ENCODE measurements around the gene SURF6.
"Not testable (repeated sequence)": the region's sequence is repeated elsewhere in the genome, so short reads cannot be mapped to it uniquely, and the experiment has no call there.

Gene SURF6

DNA sequence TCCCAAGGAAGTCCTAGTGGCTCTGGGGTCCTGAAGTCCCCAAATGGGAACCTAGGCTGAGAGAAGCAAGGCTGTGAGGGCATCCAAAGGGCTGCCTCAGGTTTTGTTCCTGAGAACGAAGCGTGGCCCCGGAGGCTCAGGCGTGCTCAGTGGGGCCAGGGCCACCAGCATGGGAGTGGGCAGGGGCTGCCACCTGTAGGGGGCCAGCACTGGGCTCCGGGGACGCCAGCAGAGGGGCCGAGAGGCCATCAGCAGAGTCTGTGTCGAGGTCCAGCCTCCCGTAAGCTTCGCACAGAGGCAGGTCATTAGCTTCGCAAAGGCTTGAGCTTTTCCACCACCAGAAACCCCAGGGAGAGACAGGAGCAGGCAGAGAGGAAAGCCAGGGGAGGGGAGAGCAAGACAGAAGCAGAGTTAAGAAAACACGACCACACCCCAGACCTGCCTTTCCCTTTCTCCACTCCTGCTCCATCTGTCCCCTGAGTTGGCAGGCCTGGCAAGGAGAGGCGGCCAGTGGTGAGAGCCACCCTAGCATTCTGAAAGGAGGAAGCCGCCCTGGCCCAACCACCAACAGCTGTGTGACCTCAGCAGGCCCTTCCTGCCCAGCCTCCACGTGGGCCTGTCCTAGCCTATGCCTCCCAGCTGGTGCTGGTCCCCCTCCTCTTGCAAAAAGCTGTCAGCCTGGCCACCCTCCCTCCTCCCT is 5.5 kb upstream of the SURF6 start:
- no peak overlapping the region for H3K4me3 ChIP-seq (ENCODE audit: low read length)
- DNase-seq (ENCODE audit: low read depth), result no peak
- TF ChIP-seq, protein P1, sequence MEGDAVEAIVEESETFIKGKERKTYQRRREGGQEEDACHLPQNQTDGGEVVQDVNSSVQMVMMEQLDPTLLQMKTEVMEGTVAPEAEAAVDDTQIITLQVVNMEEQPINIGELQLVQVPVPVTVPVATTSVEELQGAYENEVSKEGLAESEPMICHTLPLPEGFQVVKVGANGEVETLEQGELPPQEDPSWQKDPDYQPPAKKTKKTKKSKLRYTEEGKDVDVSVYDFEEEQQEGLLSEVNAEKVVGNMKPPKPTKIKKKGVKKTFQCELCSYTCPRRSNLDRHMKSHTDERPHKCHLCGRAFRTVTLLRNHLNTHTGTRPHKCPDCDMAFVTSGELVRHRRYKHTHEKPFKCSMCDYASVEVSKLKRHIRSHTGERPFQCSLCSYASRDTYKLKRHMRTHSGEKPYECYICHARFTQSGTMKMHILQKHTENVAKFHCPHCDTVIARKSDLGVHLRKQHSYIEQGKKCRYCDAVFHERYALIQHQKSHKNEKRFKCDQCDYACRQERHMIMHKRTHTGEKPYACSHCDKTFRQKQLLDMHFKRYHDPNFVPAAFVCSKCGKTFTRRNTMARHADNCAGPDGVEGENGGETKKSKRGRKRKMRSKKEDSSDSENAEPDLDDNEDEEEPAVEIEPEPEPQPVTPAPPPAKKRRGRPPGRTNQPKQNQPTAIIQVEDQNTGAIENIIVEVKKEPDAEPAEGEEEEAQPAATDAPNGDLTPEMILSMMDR (conservative IDR thresholded peaks at IDR 0.05; ENCODE audit: low read depth, low read length), result no peak

DNA sequence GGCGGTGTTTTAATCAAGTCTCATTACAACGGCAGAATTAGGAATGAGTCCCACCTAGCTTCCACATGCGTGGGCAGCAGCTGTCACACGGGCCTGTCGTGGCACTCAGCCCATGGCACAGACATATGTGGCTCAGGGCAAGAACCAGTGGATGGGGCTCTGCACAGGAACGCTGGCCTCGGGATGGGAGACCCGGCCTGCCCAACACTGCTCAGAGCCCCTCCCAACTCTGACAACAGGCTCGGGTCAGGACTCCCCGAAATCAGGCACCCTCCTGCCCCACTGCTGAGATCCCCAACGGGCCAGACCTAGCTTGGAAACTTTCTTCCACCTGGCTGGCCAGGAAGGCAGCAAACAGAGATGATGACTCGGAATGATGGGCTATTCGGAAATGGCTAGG is 4.9 kb upstream of the SURF6 start:
- DNase-seq (ENCODE audit: low read depth), result no peak
- TF ChIP-seq, protein P1 (conservative IDR thresholded peaks at IDR 0.05; ENCODE audit: low read depth, low read length), result no peak
- no peak overlapping the region for H3K4me3 ChIP-seq (ENCODE audit: low read length)

DNA sequence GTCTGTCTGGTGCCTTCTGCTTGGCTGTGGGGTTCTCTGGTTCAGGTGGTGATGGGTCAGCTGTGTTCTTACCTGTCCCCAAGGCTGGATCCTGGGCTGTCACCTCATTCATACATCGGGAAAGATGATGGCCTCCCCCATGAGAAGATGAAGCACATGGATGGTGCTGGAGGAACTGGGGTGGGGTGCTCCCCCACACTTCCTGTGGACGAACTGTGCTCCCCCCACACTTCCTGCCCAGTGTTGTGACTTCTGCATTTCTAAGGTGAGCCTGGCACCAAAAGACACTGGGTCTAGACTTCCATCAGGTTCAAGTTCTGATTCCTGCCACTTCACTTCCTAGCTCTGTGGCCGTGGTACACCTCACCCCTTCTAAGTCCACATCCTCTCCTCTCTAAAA is 4.3 kb upstream of the SURF6 start:
- TF ChIP-seq, protein P1 (conservative IDR thresholded peaks at IDR 0.05; ENCODE audit: low read depth, low read length), result no peak
- no peak overlapping the region for H3K4me3 ChIP-seq (ENCODE audit: low read length)
- DNase-seq (ENCODE audit: low read depth), result no peak

DNA sequence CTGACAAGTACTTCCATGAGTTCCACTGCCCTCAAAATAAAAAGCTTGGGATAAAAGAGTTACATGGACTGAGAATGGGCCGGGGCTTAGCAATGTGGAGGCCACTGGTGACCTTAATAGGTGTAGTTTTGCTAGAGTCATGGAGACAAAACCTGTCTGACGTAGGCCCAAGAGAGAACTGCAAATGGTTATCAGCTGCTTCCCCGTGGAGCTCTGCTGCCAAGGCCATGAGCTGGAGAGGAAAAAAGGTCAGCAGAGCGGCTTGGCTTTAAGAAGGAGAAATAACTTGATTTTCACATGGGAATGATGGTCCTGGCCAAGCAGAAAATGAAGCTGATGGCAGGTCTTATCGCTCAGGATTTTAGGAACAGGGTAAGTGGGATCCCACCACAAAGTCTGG is 3.7 kb upstream of the SURF6 start:
- H3K4me3 ChIP-seq (ENCODE audit: low read length), result no peak overlapping the region
- no peak for DNase-seq (ENCODE audit: low read depth)

DNA sequence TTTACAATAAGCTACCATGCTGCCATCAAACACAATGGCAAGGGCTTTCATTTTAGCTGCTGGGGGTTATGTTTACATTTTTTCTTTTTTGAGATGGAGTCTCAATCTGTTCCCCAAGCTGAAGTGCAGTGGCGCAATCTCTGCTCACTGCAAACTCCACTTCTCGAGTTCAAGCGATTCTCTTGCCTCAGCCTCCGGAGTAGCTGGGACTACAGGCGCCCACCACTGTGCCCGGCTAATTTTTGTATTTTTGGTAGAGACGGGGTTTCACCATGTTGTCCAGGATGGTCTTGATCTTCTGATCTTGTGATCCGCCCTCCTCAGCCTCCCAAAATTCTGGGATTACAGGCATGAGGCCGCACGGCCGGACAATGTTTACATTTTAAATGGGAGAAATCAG is 1.1 kb downstream of the SURF6 start:
- DNase-seq (ENCODE audit: low read depth), result not testable (repeated sequence)
- peak overlapping the region; percentile 92 for H3K4me3 ChIP-seq (ENCODE audit: low read length)

More for the DNA sequence above, 3.7 kb upstream of the SURF6 start:
- TF ChIP-seq, protein P1 (conservative IDR thresholded peaks at IDR 0.05; ENCODE audit: low read depth, low read length), result no peak

DNA sequence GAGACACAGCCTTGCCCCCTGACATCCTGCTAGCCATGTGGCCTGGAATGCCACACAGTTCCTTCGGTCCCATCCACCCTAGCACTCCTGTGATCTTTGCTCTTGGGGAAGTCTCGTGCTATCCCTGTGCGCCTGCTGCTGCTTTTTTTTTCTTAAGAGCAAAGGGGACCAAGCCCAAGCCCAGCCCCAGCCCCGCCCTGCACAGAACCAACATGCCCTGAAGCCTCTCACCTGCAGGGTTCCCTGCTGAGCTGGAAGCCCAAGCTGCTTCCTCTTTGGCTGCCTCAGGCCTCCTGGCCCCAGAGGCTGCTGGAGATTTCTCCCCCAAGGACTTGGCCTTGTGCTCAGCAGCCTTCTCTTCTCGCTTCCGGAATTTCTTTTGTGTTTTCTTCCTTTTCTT is 1.8 kb downstream of the SURF6 start:
- TF ChIP-seq, protein P1 (conservative IDR thresholded peaks at IDR 0.05; ENCODE audit: low read depth, low read length), result no peak
- no peak overlapping the region for H3K4me3 ChIP-seq (ENCODE audit: low read length)
- DNase-seq (ENCODE audit: low read depth), result no peak

DNA sequence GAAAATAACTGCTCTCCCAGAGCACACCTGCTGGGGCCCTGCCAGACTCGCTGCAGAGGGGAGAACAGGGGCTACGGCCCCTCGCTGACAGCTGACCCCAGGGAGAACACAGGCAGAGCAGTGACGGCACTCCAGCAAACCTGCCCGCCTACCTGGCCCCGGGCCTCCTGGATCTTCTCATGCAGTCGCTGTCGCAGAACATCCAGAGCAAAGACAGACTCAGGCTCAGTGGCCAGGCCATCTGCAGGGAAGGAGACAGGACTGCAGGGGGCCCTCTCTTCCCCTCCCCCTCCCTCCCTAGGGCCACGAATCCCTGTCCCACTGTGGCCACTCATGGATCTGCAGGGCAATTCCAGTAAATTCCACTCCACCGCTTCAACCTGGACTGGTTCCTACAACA is 2.4 kb downstream of the SURF6 start:
- H3K4me3 ChIP-seq (ENCODE audit: low read length), result no peak overlapping the region
- TF ChIP-seq, protein P1 (conservative IDR thresholded peaks at IDR 0.05; ENCODE audit: low read depth, low read length), result no peak
- DNase-seq (ENCODE audit: low read depth), result no peak

All from retinal pigment epithelial cell (primary cell).